Endothelial cell of umbilical vein (primary cell): ENCODE measurements around the gene IBA57. TPM values are rescaled to one million over a fixed set of nuclear protein-coding genes. Genes with fewer than 3 reads are reported as not detected.

Experiments
- BruUV-seq: library from RNA; stranded (reverse); fragments of 400-500 nt; replicated peaks from 2 replicates; lab custom pipeline; 2021; lab: Mats Ljungman, UMichigan
- CTCF ChIA-PET: fragments of 300-600, 350-600 bp; sonication (Branson Sonifier 250); formaldehyde crosslinking; loops from one replicate; lab custom pipeline; 2021; ENCODE audit warnings: antibody characterized with exemption, inconsistent platforms; lab: Charles Lee
- POLR2A ChIA-PET: fragments of 300-600, 350-600 bp; sonication (Branson Sonifier 250); formaldehyde crosslinking; loops from one replicate; lab custom pipeline; 2021; ENCODE audit warnings: antibody characterized with exemption, inconsistent platforms; lab: Charles Lee
- DNase-seq: peaks from one replicate; pipeline ENCODE4 v3.0.0-alpha.2; 2011; ENCODE audit warnings: low read depth, low spot score
- FAIRE-seq: peaks from 2 replicates; lab custom pipeline; 2011; peaks lifted over from hg19 to GRCh38; lab: Jason Lieb, UNC
- H2AFZ ChIP-seq: 2 replicates; pipeline ENCODE4 v1.6.0; 2012; ENCODE audit warnings: low read depth, low read length, control low read depth, inconsistent platforms
- H3K27ac ChIP-seq: 2 replicates; pipeline ENCODE4 v1.5.1; 2011; ENCODE audit warnings: low read depth, mild to moderate bottlenecking, control low read depth, low read length, moderate library complexity; ENCODE audit not compliant: insufficient read depth
- H3K27me3 ChIP-seq, 2 experiments: 2 replicates each; pipeline versions ENCODE4 v1.6.0 to v1.6.1; 2011; ENCODE audit warnings: low read length in 2 of 2, mixed read lengths in 1 of 2; ENCODE audit not compliant: control insufficient read depth in 2 of 2, insufficient read depth in 2 of 2
- H3K36me3 ChIP-seq, 2 experiments: 2 replicates in 1 of 2; 3 replicates in 1 of 2; pipeline ENCODE4 v1.5.1; 2011; ENCODE audit warnings: low read length in 2 of 2, mild to moderate bottlenecking in 1 of 2, moderate library complexity in 1 of 2; ENCODE audit not compliant: control insufficient read depth in 2 of 2, insufficient read depth in 2 of 2; ENCODE audit errors: extremely low read depth in 1 of 2
- H3K4me1 ChIP-seq: 3 replicates; pipeline ENCODE4 v1.5.1; 2011; ENCODE audit warnings: mild to moderate bottlenecking, low read length; ENCODE audit not compliant: control insufficient read depth, insufficient read depth; ENCODE audit errors: extremely low read depth
- H3K4me2 ChIP-seq: 2 replicates; pipeline ENCODE4 v1.6.1; 2011; ENCODE audit warnings: low read length, control low read depth, mixed read lengths; ENCODE audit not compliant: insufficient read depth
- H3K4me3 ChIP-seq, 3 experiments: fragments of 200-600 bp in 1 of 3; sonication (generic), shearing (Covaris generic) in 1 of 3; replicated peaks in 1 of 3; 2 replicates each; pipeline ENCODE4 v1.5.1; 2011 to 2016; ENCODE audit warnings: control low read depth in 3 of 3, low read length in 3 of 3, mild to moderate bottlenecking in 2 of 3, inconsistent platforms in 1 of 3, low read depth in 1 of 3, moderate library complexity in 1 of 3; ENCODE audit not compliant: insufficient read depth in 1 of 3
- H3K79me2 ChIP-seq: 2 replicates; pipeline ENCODE4 v1.6.0; 2012; ENCODE audit warnings: low read length, inconsistent platforms; ENCODE audit not compliant: control insufficient read depth, insufficient read depth
- H3K9ac ChIP-seq: replicated peaks from 2 replicates; pipeline ENCODE3; 2011; ENCODE audit warnings: low read length, control low read depth; ENCODE audit not compliant: insufficient read depth; ENCODE audit errors: extremely low read depth
- H3K9me1 ChIP-seq: replicated peaks from 3 replicates; pipeline ENCODE4 v1.6.0; 2011; ENCODE audit warnings: mild to moderate bottlenecking, low read length; ENCODE audit not compliant: control insufficient read depth, insufficient read depth; ENCODE audit errors: extremely low read depth
- H3K9me3 ChIP-seq: replicated peaks from 2 replicates; pipeline ENCODE4 v1.5.1; 2012; ENCODE audit warnings: low read length, inconsistent platforms; ENCODE audit not compliant: control insufficient read depth, insufficient read depth
- H4K20me1 ChIP-seq: replicated peaks from 2 replicates; pipeline ENCODE3; 2011; ENCODE audit warnings: mild to moderate bottlenecking, low read length; ENCODE audit not compliant: control insufficient read depth, insufficient read depth; ENCODE audit errors: extremely low read depth
- EZH2 ChIP-seq: IDR thresholded peaks from 2 replicates; pipeline ENCODE4 v1.6.1; 2012; ENCODE audit warnings: borderline replicate concordance, low read depth, mild to moderate bottlenecking, moderate library complexity, low read length, inconsistent platforms; ENCODE audit not compliant: severe bottlenecking
- FOS ChIP-seq: IDR thresholded peaks from 2 replicates; pipeline ENCODE4 v1.6.1; 2011; ENCODE audit warnings: mild to moderate bottlenecking, low read length, moderate library complexity, borderline replicate concordance; ENCODE audit not compliant: insufficient read depth
- GATA2 ChIP-seq: IDR thresholded peaks from 2 replicates; pipeline ENCODE4 v1.7.0; 2011; ENCODE audit warnings: low read depth, mild to moderate bottlenecking, moderate library complexity, mixed read lengths, low read length; ENCODE audit not compliant: insufficient read length, insufficient read depth
- JUN ChIP-seq: IDR thresholded peaks from 2 replicates; pipeline ENCODE4 v1.6.1; 2011; ENCODE audit warnings: borderline replicate concordance, low read depth; ENCODE audit not compliant: insufficient read length, insufficient read depth
- MAX ChIP-seq: IDR thresholded peaks from 2 replicates; pipeline ENCODE4 v1.6.1; 2011; ENCODE audit not compliant: insufficient read depth, insufficient read length
- MYC ChIP-seq: IDR thresholded peaks from one replicate; pipeline ENCODE4 v1.6.1; 2011; ENCODE audit warnings: mild to moderate bottlenecking, low read depth, low read length
- POLR2A ChIP-seq: IDR thresholded peaks from 2 replicates; pipeline ENCODE4 v1.6.1; 2012; ENCODE audit warnings: low read depth, mild to moderate bottlenecking, control low read depth, low read length
- dilution Hi-C: fragments of 300-500 bp; cut with MboI; formaldehyde crosslinking; loops from one replicate; pipeline ENCODE4 v1.15.0; 2019; ENCODE audit warnings: low sequenced_read_pairs; ENCODE audit not compliant: extremely low pct_ligation_motif_present
- intact Hi-C: fragments of 100-400 bp; cut with micrococcal nuclease; formaldehyde crosslinking; loops from one replicate; pipeline ENCODE4 v1.10.0; 2022
- polyA plus RNA-seq, 4 experiments: library from polyadenylated mRNA; depleted of rRNA in 3 of 4; stranded (reverse) in 3 of 4; unstranded in 1 of 4; fragments of >200 nt; gene quantifications; 2 replicates each; pipeline versions ENCODE4 v1.2.1 to v1.2.3, GENCODE V29; 2011 to 2012; ENCODE audit warnings: missing spikeins in 1 of 4
- total RNA-seq: library from RNA; stranded (reverse); gene quantifications from 2 replicates; pipeline ENCODE4 v1.2.3, GENCODE V29; 2021

IBA57 gene
- total and polyA plus RNA-seq, 2 donors (not counting 3 experiments of a cell fraction or from before 2014, with no cell fraction given): 3.4 to 7.7 TPM

- Histone ChIP-seq H3K79me2 (no peaks in the 10 kb centered on the region), H3K27me3 (no peaks in the 10 kb centered on the region), H3K4me3 (no peak overlapping the region), H3K4me1 (no peaks in the 10 kb centered on the region), H3K9me3 (no peaks in the 10 kb centered on the region), H3K9ac (no peak overlapping the region), H2AFZ (no peak overlapping the region), H3K9me1 (no peaks in the 10 kb centered on the region), H3K36me3 (no peaks in the 10 kb centered on the region), H3K4me2 (no peak overlapping the region), H3K27ac (no peak overlapping the region), H4K20me1 (no peaks in the 10 kb centered on the region)
- dilution Hi-C loops (no loop called here), intact Hi-C loops (no loop called here)
- ChIA-PET POLR2A (no interaction called here), CTCF (no interaction called here)
- TF ChIP-seq EZH2 (no peak), POLR2A (no peak)
- DNase-seq (no peak), FAIRE-seq (no peak)
- no TSS peak for BruUV-seq
Measured at GRCh38 chr1:228194921-228195812, 29.6 kb downstream of the IBA57 start.

- no peak for FAIRE-seq
- CTCF ChIA-PET: no interaction called here
- POLR2A ChIA-PET: no interaction called here
Measured at GRCh38 chr1:228197555-228198147, 32.0 kb downstream of the IBA57 start.

More at GRCh38 chr1:228197555-228198147, 32.0 kb downstream of the IBA57 start:
- dilution Hi-C loops (no loop called here), intact Hi-C loops (no loop called here)
- no peak overlapping the region for H3K27ac ChIP-seq
- no peak for DNase-seq
- no peak overlapping the region for H3K4me3 ChIP-seq
- TF ChIP-seq JUN (no peak), GATA2 (no peak), FOS (no peak), EZH2 (no peak), MYC (no peak), MAX (no peak)
- H4K20me1 ChIP-seq: no peaks in the 10 kb centered on the region
- no peaks in the 10 kb centered on the region for H3K79me2 ChIP-seq
- no peaks in the 10 kb centered on the region for H3K9me1 ChIP-seq
- H3K36me3 ChIP-seq: no peaks in the 10 kb centered on the region
- H3K9me3 ChIP-seq: no peaks in the 10 kb centered on the region
- H3K27me3 ChIP-seq: no peaks in the 10 kb centered on the region
- H3K4me1 ChIP-seq: no peaks in the 10 kb centered on the region
- no peak overlapping the region for H3K9ac ChIP-seq
- no TSS peak for BruUV-seq
- no peak overlapping the region for H3K4me2 ChIP-seq
- H2AFZ ChIP-seq: no peak overlapping the region
